AG20443 (cell line): ENCODE results near the gene NCLN.
A peak's percentile ranks its signal among the peaks of the same experiment; 100 is the strongest.
"Not testable (repeated sequence)": the region's sequence is repeated elsewhere in the genome, so short reads cannot be mapped to it uniquely, and the experiment has no call there.

ENCODE experiments used
- DNase-seq: peaks from one replicate; pipeline ENCODE4 v3.0.0; 2012; ENCODE audit warnings: low spot score, mixed read lengths

NCLN gene

GRCh38 chr19:3154957-3155736 lies 30.6 kb upstream of the NCLN start:
- DNase-seq: peak; percentile 95

GRCh38 chr19:3157096-3157845 lies 28.5 kb upstream of the NCLN start:
- DNase-seq: no peak

DNA sequence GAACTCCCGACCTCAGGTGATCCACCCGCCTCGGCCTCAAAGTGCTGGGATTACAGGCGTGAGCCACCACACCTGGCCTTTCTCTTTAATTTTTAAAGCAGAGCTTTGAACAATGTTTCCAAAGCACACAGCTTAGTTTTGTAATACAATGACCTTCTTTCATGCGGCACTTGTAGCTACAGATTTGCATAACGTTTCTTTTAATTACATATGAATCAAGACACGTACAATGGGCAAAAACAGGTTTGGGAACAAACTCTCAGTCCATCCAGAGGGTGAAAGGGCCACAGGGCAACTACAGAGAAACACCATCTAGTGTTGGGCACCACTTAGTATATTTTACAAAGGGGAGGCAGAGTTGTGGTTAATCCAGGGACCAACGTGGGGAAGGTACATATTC lies 26.2 kb upstream of the NCLN start:
- no peak for DNase-seq

DNA sequence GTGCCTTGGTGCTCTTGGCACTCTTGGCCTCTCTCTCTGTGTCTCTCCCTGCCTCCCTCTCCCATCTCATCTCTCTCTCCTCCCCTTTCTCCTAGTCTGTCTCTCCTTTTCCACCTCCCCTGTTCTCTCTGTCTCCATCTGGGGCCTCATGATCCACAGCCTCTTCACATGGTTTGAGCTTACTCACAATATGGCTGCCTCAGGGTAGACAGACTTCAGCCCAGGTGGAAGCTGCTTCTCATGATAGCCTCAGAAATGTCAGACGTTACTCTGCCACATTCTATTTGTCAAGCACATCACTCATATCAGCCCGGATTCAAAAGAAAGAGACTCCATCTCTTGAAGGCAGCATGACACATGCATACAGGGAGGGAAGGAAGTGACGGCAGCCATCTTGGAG lies 25.5 kb upstream of the NCLN start:
- no peak for DNase-seq

- DNase-seq: peak; percentile 32
Measured at GRCh38 chr19:3161453-3161852, 24.3 kb upstream of the NCLN start.

DNA sequence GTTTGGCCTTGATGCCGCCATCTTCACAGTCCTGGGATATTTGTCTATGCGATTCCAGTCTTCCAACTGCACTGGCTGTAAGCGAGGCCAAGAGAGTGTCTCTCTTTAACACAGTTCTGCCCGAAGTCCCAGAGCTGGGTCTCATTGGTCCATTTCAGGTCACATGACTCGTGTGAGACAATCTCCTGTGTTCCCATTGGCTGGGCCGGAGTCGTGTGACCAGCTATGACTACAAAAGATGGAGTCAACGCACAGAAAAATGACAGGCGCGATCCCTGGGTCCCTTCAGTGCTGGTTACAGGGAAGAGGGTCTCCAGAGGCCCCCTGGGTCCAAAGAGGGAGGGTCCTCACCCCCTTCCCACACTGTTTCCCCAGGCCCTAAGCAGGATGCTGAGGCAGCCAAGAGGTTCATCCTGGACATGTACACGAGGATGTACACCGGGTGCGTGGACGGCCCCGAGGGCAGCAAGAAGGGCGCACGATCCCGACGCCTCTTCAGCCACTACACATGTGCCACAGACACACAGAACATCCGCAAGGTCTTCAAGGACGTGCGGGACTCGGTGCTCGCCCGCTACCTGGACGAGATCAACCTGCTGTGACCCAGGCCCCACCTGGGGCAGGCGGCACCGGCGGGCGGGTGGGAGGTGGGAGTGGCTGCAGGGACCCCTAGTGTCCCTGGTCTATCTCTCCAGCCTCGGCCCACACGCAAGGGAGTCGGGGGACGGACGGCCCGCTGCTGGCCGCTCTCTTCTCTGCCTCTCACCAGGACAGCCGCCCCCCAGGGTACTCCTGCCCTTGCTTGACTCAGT lies 23.1 kb upstream of the NCLN start:
- DNase-seq: peak; percentile 35

GRCh38 chr19:3163230-3163886 lies 22.4 kb upstream of the NCLN start:
- peak; percentile 88 for DNase-seq

DNA sequence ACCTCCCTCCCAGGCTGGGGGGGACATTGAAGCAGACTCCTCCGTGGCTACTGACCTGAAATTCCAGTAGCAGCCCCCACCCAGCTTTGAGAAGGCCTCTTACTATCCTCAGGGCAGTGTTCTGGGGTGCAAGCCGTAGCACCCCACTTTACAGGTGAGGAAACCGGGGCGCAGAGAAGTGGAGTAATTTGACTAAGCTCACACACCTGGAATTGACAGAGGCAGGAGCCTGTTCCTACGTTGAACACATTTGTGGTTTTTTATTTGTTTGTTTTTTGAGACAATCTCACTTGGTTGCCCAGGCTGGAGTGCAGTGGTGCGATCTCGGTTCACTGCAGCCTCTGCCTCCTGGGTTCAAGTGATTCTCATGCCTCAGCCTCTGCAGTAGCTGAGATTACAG lies 21.8 kb upstream of the NCLN start:
- DNase-seq: no peak

GRCh38 chr19:3167533-3168272 lies 18.0 kb upstream of the NCLN start:
- no peak for DNase-seq

- DNase-seq: no peak
Measured at GRCh38 chr19:3171894-3172672, 13.6 kb upstream of the NCLN start.

- DNase-seq: not testable (repeated sequence)
Measured at GRCh38 chr19:3172673-3173000, 13.1 kb upstream of the NCLN start.

DNA sequence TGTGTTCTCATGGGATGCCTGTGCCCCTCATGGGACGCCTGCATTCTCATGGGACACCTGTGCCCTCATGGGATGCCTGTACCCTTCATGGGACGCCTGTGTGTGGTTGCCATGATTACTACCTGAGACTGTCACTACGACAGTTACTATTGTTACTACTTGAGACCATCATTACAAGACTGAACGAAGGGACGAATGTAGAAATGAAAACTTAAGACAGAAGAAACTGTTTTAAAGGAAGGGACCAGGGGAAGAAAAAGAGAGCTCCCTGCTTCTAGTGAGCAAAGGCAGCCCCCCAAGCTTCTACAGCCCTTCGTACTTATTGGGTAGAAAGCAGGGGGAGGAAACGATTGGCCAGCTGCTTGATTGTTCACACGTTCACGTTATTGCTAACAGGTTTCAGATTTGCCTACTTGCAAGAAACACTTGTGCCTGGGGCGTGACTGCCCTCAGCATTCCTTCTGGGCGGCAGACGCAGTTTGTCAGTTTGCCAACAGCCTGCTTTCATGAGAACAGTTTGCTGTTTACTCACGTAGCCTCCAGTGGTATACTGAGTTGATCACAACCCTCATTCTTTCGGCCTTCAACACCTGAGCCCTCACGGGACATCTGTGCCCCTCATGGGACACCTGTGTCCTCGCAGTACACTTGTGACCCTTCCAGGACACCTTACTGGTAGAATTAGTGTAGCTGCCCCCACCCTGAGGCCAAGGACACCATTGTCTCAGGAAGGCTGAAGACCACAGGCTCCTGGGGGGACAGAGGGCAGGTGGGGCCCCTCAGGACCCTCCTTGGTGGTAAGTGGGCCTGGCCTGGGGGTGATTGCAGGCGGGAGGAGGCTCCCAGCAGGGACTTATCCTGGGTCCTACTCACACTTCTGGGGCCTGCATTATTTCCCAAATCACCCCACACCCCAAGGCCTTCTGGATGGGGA lies 9.7 kb upstream of the NCLN start:
- DNase-seq: peak; percentile 59

DNA sequence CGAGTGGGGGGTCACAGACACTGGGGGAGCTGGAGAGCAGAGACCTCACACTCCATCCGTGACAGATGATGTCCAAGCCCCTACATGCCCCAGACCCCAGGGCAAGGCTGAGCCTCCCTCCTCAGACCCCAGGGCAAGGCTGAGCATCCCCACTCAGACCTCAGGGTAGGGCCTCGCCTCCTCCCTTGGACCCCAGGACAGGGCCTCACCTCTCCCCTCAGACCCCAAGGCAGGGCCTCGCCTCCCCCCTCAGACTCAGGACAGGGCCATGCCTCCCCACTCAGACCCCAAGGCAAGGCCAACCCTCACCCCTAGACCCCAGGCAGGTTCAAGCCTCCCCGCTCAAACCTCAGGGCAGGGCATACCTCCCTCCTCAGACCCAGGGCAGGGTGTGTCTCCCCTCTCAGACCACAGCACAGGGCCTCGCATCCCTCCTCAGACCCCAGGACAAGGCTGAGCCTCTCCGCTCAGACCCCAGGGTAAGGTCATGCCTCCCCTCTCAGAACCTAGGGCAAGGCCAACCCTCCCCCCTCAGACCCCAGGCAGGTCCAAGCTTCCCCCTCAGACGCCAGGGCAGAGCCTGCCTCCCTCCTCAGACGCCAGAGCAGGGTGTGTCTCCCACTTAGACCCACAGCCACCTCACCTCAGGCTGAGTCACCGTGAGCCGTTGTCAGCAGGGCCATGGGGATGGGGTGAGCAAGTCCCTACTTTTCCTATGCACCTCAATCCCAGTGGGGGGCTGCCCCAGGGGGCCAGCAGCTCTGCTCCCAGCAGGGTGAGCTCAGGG lies 8.8 kb upstream of the NCLN start:
- DNase-seq: peak; percentile 85

DNA sequence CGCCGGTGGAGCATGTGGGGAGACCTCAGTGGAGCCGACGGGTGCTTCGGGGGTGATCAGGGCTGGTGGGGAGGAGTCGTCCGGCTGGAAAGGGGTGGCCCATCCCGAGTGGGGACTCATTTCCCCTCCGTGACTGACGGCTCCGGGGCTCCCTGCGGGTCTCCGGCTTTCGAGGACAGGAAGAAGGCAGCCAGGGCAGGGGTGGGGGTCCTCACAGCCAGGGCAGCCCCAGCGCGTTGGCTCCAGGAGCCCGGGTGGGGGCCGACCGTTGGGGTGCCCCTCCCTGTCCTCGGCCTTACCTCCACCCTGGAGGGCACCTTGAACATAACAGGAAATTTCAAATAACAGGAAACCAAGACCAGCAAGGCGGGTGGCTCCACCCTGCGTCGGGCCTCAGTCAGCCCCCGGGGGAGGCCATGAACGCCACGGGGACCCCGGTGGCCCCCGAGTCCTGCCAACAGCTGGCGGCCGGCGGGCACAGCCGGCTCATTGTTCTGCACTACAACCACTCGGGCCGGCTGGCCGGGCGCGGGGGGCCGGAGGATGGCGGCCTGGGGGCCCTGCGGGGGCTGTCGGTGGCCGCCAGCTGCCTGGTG lies 7.3 kb upstream of the NCLN start, which contains the start of gene S1PR4:
TSS of gene S1PR4 (plus strand) at position 393 of the 596 bp plus-strand sequence. CDS start at position 417, 24 bp downstream.
- DNase-seq: no peak

DNA sequence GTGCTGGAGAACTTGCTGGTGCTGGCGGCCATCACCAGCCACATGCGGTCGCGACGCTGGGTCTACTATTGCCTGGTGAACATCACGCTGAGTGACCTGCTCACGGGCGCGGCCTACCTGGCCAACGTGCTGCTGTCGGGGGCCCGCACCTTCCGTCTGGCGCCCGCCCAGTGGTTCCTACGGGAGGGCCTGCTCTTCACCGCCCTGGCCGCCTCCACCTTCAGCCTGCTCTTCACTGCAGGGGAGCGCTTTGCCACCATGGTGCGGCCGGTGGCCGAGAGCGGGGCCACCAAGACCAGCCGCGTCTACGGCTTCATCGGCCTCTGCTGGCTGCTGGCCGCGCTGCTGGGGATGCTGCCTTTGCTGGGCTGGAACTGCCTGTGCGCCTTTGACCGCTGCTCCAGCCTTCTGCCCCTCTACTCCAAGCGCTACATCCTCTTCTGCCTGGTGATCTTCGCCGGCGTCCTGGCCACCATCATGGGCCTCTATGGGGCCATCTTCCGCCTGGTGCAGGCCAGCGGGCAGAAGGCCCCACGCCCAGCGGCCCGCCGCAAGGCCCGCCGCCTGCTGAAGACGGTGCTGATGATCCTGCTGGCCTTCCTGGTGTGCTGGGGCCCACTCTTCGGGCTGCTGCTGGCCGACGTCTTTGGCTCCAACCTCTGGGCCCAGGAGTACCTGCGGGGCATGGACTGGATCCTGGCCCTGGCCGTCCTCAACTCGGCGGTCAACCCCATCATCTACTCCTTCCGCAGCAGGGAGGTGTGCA lies 6.6 kb upstream of the NCLN start:
- no peak for DNase-seq

GRCh38 chr19:3179739-3180293 lies 5.9 kb upstream of the NCLN start:
- DNase-seq: no peak
